ENCODE data around the gene STEEP1.

GRCh38 chrX:119602701-119603255 is 37.6 kb upstream of the STEEP1 start:
- TF ChIP-seq, protein P1, sequence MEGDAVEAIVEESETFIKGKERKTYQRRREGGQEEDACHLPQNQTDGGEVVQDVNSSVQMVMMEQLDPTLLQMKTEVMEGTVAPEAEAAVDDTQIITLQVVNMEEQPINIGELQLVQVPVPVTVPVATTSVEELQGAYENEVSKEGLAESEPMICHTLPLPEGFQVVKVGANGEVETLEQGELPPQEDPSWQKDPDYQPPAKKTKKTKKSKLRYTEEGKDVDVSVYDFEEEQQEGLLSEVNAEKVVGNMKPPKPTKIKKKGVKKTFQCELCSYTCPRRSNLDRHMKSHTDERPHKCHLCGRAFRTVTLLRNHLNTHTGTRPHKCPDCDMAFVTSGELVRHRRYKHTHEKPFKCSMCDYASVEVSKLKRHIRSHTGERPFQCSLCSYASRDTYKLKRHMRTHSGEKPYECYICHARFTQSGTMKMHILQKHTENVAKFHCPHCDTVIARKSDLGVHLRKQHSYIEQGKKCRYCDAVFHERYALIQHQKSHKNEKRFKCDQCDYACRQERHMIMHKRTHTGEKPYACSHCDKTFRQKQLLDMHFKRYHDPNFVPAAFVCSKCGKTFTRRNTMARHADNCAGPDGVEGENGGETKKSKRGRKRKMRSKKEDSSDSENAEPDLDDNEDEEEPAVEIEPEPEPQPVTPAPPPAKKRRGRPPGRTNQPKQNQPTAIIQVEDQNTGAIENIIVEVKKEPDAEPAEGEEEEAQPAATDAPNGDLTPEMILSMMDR (IDR thresholded peaks at IDR 0.05; ENCODE audit: insufficient read depth, low read length, poor library complexity, severe bottlenecking): no peak
- TF ChIP-seq EZH2phosphoT487 (conservative IDR thresholded peaks at IDR 0.05; ENCODE audit: low read length): no peak

Measured in SU-DHL-6 (cell line).